Smooth muscle cell (in vitro differentiated cells): Measurements from ENCODE around the gene DCHS1. TPM values are rescaled to one million over a fixed set of nuclear protein-coding genes. Genes with fewer than 3 reads are reported as not detected.

Experiments
- DNase-seq: peaks from one replicate; lab custom pipeline; 2025; ENCODE audit not compliant: unreplicated experiment; lab: John Stamatoyannopoulos, UW
- H2AFZ ChIP-seq: fragments of 200-600 bp; sonication (generic); 2 replicates; pipeline ENCODE4 v1.6.0; 2016; ENCODE audit warnings: antibody characterized with exemption, low read depth, mild to moderate bottlenecking
- H3F3A ChIP-seq: fragments of 200-600 bp; sonication (generic); 2 replicates; pipeline ENCODE4 v1.6.0; 2017; ENCODE audit warnings: antibody characterized with exemption, low read depth
- H3K27ac ChIP-seq: fragments of 200-600 bp; sonication (generic); 2 replicates; pipeline ENCODE4 v1.5.1; 2016; ENCODE audit warnings: low read depth, mild to moderate bottlenecking
- H3K27me3 ChIP-seq: fragments of 200-600 bp; sonication (generic); 2 replicates; pipeline ENCODE4 v1.6.1; 2016; ENCODE audit warnings: low read depth, mild to moderate bottlenecking
- H3K36me3 ChIP-seq: fragments of 200-600 bp; sonication (generic); 2 replicates; pipeline ENCODE4 v1.5.1; 2016; ENCODE audit warnings: low read depth
- H3K4me1 ChIP-seq: fragments of 200-600 bp; sonication (generic); 2 replicates; pipeline ENCODE4 v1.5.1; 2016; ENCODE audit warnings: low read depth
- H3K4me2 ChIP-seq: fragments of 200-600 bp; sonication (generic); 2 replicates; pipeline ENCODE4 v1.6.0; 2016; ENCODE audit warnings: mild to moderate bottlenecking
- H3K4me3 ChIP-seq: fragments of 200-600 bp; sonication (generic); 2 replicates; pipeline ENCODE4 v1.5.1; 2016; ENCODE audit warnings: mild to moderate bottlenecking
- H3K79me2 ChIP-seq: fragments of 200-600 bp; sonication (generic); 2 replicates; pipeline ENCODE4 v1.6.0; 2016; ENCODE audit warnings: low read depth, mild to moderate bottlenecking
- H3K9ac ChIP-seq: fragments of 200-600 bp; sonication (generic); 2 replicates; pipeline ENCODE4 v1.6.0; 2016; ENCODE audit warnings: low read depth
- H3K9me3 ChIP-seq: fragments of 200-600 bp; sonication (generic); replicated peaks from 2 replicates; pipeline ENCODE4 v1.5.1; 2016; ENCODE audit warnings: low read depth
- H4K20me1 ChIP-seq: fragments of 200-600 bp; sonication (generic); 2 replicates; pipeline ENCODE4 v1.6.0; 2016; ENCODE audit warnings: low read depth
- CTCF ChIP-seq: fragments of 200-600 bp; sonication (generic); IDR thresholded peaks from 2 replicates; pipeline ENCODE4 v1.5.1; 2017; ENCODE audit warnings: borderline replicate concordance, mild to moderate bottlenecking, antibody characterized with exemption; ENCODE audit not compliant: insufficient read depth, poor library complexity, severe bottlenecking
- WGBS: methylation state at CpG from one replicate; pipeline ENCODE4 v1.1.7; 2016; ENCODE audit warnings: low lambda C conversion rate; 5-methylcytosine and 5-hydroxymethylcytosine counted together
- polyA plus RNA-seq: library from polyadenylated mRNA; unstranded; fragments of >200 nt; fragmentation: Nextera tagmentation; extraction: Ambion mirVana; gene quantifications from 2 replicates; pipeline ENCODE4 v1.2.1, GENCODE V29; 2016
- total RNA-seq: library from RNA; depleted of rRNA; stranded (reverse); fragments of >200 nt; gene quantifications from 2 replicates; pipeline ENCODE4 v1.2.3, GENCODE V29; 2014

DCHS1 gene
- total and polyA plus RNA-seq, 2 experiments from 2014 or later = 24.5 to 34.2 TPM

DNA sequence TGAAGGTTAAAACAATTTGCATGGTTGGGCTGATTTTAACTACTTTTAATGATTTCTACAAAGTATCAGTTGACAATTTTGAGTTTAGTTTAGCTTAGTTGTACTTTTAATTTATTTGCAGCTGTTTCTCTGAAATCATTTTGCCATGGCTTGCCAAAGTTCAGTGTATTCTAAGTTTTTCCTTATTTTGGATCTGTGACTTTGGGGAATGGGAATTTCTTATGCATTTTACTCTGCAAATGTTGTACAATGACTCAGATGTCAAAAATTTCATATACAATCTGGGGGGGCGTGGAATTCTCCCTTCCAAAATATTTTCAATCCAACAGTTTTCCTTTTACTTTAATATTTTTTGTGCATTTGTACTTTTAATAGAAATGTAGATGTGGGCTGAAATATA, 8.9 kb upstream of the DCHS1 start:
- H4K20me1 ChIP-seq = no peaks in the 10 kb centered on the region
- H3K4me2 ChIP-seq = no peak overlapping the region
- no peaks in the 10 kb centered on the region for H3K4me1 ChIP-seq
- H3K36me3 ChIP-seq = no peaks in the 10 kb centered on the region
- no peaks in the 10 kb centered on the region for H3K79me2 ChIP-seq
- H3K27me3 ChIP-seq = no peaks in the 10 kb centered on the region
- H3K9me3 ChIP-seq = no peaks in the 10 kb centered on the region
- H3K9ac ChIP-seq = no peak overlapping the region
- H2AFZ ChIP-seq = no peak overlapping the region
- TF ChIP-seq CTCF = no peak
- H3K4me3 ChIP-seq = no peak overlapping the region
- H3F3A ChIP-seq = no peaks in the 10 kb centered on the region
- DNase-seq = no peak
- 0% methylated on average over 1 of the region's 1 CpG for WGBS
- H3K27ac ChIP-seq = no peak overlapping the region

GRCh38 chr11:6663794-6664469, 8.3 kb upstream of the DCHS1 start:
- no peak overlapping the region for H3K9ac ChIP-seq
- no peak for DNase-seq
- H3K4me1 ChIP-seq = no peaks in the 10 kb centered on the region
- H3K27ac ChIP-seq = no peak overlapping the region
- H3K79me2 ChIP-seq = no peaks in the 10 kb centered on the region
- no peaks in the 10 kb centered on the region for H3K36me3 ChIP-seq
- no peak overlapping the region for H3K4me3 ChIP-seq
- H3F3A ChIP-seq = no peaks in the 10 kb centered on the region
- TF ChIP-seq CTCF = no peak
- WGBS = 60% methylated on average over 3 of the region's 3 CpGs
- H3K9me3 ChIP-seq = no peaks in the 10 kb centered on the region
- no peak overlapping the region for H3K4me2 ChIP-seq
- H4K20me1 ChIP-seq = no peaks in the 10 kb centered on the region
- no peak overlapping the region for H2AFZ ChIP-seq
- H3K27me3 ChIP-seq = no peaks in the 10 kb centered on the region

DNA sequence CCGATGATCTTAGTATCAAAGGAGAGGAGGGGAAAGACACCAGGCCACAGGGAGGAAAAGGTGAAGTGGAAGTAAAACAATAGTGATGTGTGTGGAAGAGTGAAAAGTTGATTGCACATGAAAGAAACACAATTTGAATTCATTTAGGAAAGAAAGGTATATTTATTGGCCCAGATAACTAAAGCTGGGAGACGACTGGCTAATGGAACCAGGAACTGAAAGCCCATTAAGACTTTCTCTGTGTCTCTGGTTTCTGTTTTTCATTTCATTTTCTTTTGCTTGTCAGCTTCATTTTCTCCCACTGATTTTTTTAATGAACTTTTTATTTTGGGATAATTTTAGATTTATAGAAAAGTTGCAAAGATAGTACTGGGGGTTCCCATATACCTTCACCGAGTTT, 5.1 kb upstream of the DCHS1 start:
- Histone ChIP-seq H2AFZ (no peak overlapping the region), H3K4me1 (peaks cover 6% of the 10 kb centered on the region), H3K27ac (no peak overlapping the region), H3K9me3 (no peaks in the 10 kb centered on the region), H3K27me3 (no peaks in the 10 kb centered on the region), H3K4me3 (no peak overlapping the region), H3K36me3 (no peaks in the 10 kb centered on the region), H4K20me1 (no peaks in the 10 kb centered on the region), H3K79me2 (no peaks in the 10 kb centered on the region), H3F3A (no peaks in the 10 kb centered on the region), H3K4me2 (no peak overlapping the region), H3K9ac (no peak overlapping the region)
- 85% methylated on average over 3 of the region's 3 CpGs for WGBS
- no peak for TF ChIP-seq CTCF
- no peak for DNase-seq

DNA sequence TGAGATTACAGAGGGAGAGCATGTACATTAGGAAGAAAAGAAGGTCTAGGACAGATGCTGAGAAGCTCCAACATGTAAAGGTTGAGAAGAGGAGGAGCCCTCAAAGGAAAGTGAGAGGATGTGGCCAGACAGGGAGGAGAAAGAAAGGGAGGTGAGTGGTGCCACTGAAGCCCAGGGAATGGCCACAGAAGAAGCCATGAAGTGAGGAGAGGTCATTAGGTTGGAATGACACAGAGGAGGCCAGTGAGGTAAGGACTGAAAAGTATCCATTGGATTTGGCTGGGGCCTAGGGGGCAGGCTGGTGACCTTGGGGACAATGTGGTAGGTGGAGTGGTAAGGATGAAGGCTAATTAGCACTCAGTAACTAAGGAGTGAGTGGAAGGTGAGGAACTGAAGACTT, 3.0 kb upstream of the DCHS1 start:
- H3K4me1 ChIP-seq = peaks cover 6% of the 10 kb centered on the region
- no peak overlapping the region for H3K9ac ChIP-seq
- no peaks in the 10 kb centered on the region for H3F3A ChIP-seq
- H4K20me1 ChIP-seq = peaks cover 5% of the 10 kb centered on the region
- H3K27ac ChIP-seq = no peak overlapping the region
- no peak for DNase-seq
- H2AFZ ChIP-seq = no peak overlapping the region
- H3K27me3 ChIP-seq = no peaks in the 10 kb centered on the region
- H3K4me2 ChIP-seq = no peak overlapping the region
- no peak for TF ChIP-seq CTCF
- no peaks in the 10 kb centered on the region for H3K9me3 ChIP-seq
- H3K36me3 ChIP-seq = no peaks in the 10 kb centered on the region
- H3K79me2 ChIP-seq = peaks cover 4% of the 10 kb centered on the region
- H3K4me3 ChIP-seq = no peak overlapping the region
